ENCODE data around the gene KCTD19. TPM values are rescaled to one million over a fixed set of nuclear protein-coding genes. Genes with fewer than 3 reads are reported as not detected.

The KCTD19 gene
- polyA plus RNA-seq, 2 donors = not detected

GRCh38 chr16:67269766-67270165, 56.8 kb downstream of the KCTD19 start:
- no peaks in the 10 kb centered on the region for H3K36me3 ChIP-seq (ENCODE audit: control insufficient read depth in 2 of 2, insufficient read depth in 2 of 2, low read length in 1 of 2)
- H3K9me3 ChIP-seq (ENCODE audit: control insufficient read depth in 2 of 2, insufficient read depth in 1 of 2, low read depth in 1 of 2, low read length in 1 of 2) = no peaks in the 10 kb centered on the region
- WGBS, 2 donors = 36 to 57% methylated on average over 5 of the region's 5 CpGs
- H3K4me3 ChIP-seq (ENCODE audit: low read depth in 1 of 2, low read length in 2 of 2) = no peak overlapping the region
- H3K27ac ChIP-seq (ENCODE audit: low read depth in 2 of 2, low read length in 1 of 2) = no peak overlapping the region
- H3K27me3 ChIP-seq (ENCODE audit: control insufficient read depth in 1 of 2, insufficient read depth in 2 of 2, low read length in 2 of 2) = no peaks in the 10 kb centered on the region
- peaks cover 0 to 2% of the 10 kb centered on the region in 2 donors for H3K4me1 ChIP-seq (ENCODE audit: control insufficient read depth in 2 of 2, insufficient read depth in 2 of 2, low read length in 1 of 2)

DNA sequence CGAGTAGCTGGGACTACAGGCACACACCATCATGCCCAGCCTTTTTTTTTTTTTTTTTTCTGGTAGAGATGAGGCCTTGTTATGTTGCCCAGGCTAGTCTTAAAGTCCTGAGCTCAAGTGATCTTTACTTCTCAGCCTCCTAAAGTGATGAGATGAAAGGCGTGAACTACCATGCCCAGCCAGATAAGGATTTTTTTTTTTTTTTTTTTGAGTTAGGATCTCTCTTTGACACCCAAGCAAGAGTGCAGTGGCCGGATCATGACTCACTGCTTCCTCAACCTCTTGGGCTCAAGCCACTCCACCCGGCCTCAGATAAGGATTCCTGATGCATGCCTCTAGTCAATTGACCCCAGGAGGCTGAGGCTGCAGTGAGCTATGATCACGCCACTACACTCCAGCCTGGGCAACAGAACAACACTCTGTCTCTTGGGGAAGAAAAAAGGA, 58.4 kb downstream of the KCTD19 start:
- H3K9me3 ChIP-seq (ENCODE audit: control insufficient read depth in 2 of 2, insufficient read depth in 1 of 2, low read depth in 1 of 2, low read length in 1 of 2) = no peaks in the 10 kb centered on the region
- no peak overlapping the region for H3K27ac ChIP-seq (ENCODE audit: low read depth in 2 of 2, low read length in 1 of 2)
- H3K36me3 ChIP-seq (ENCODE audit: control insufficient read depth in 2 of 2, insufficient read depth in 2 of 2, low read length in 1 of 2) = no peaks in the 10 kb centered on the region
- no peak overlapping the region for H3K4me3 ChIP-seq (ENCODE audit: low read depth in 1 of 2, low read length in 2 of 2)
- H3K4me1 ChIP-seq (ENCODE audit: control insufficient read depth in 2 of 2, insufficient read depth in 2 of 2, low read length in 1 of 2) = peaks cover 0 to 2% of the 10 kb centered on the region in 2 donors
- no peaks in the 10 kb centered on the region for H3K27me3 ChIP-seq (ENCODE audit: control insufficient read depth in 1 of 2, insufficient read depth in 2 of 2, low read length in 2 of 2)
- 41 to 56% methylated on average over 5 of the region's 5 CpGs for WGBS, 2 donors

DNA sequence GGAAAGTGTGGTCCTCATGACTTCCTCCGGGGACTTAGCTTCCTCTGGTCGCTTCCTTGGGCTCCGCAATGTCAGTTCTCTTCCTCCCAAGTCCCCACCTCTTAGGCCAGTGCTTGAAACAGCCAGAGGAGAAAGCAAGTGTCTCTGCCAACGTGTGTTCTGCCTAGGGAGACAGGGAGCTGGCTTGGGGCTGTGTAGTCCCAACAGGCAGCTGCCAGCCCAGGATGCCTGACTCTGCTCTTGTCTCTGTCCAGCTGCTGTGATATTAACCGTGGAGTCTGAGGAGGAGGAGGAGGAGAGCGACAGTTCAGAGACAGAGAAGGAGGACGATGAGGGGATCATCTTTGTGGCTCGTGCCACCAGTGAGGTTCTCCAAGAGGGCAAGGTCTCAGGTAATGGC, 60.7 kb downstream of the KCTD19 start:
- Histone ChIP-seq H3K9me3 (ENCODE audit: control insufficient read depth in 2 of 2, insufficient read depth in 1 of 2, low read depth in 1 of 2, low read length in 1 of 2) (no peaks in the 10 kb centered on the region), H3K4me3 (ENCODE audit: low read depth in 1 of 2, low read length in 2 of 2) (no peak overlapping the region)
- 68 to 70% methylated on average over 8 of the region's 8 CpGs for WGBS, 2 donors

DNA sequence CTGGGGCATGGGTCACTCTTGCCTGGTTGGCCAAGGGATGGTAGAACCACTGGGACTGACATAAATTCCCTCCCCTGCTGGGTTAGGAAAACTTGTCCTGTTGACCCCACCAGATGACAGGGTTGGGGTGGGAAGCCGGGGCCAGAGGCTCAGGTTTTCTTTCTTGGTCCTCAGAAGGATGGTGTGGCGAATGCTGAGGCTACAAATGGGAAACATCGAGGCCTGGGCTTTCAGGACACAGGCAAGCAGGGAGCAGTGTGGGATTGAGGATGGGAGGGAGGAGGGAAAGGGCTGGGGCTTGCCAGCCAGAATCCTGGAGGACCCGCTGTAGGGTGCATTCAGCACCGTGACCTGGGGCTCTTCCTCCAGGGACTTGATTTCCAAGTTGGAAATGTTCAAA, 61.7 kb downstream of the KCTD19 start:
- WGBS, 2 donors = 79 to 85% methylated on average over 5 of the region's 5 CpGs

More for the DNA sequence above, 60.7 kb downstream of the KCTD19 start:
- H3K27me3 ChIP-seq (ENCODE audit: control insufficient read depth in 1 of 2, insufficient read depth in 2 of 2, low read length in 2 of 2) = no peaks in the 10 kb centered on the region
- no peaks in the 10 kb centered on the region for H3K36me3 ChIP-seq (ENCODE audit: control insufficient read depth in 2 of 2, insufficient read depth in 2 of 2, low read length in 1 of 2)
- H3K27ac ChIP-seq (ENCODE audit: low read depth in 2 of 2, low read length in 1 of 2) = no peak overlapping the region
- H3K4me1 ChIP-seq (ENCODE audit: control insufficient read depth in 2 of 2, insufficient read depth in 2 of 2, low read length in 1 of 2) = no peaks in the 10 kb centered on the region

GRCh38 chr16:67264277-67264676, 62.3 kb downstream of the KCTD19 start:
- H3K27ac ChIP-seq (ENCODE audit: low read depth in 2 of 2, low read length in 1 of 2) = no peak overlapping the region
- no peaks in the 10 kb centered on the region for H3K9me3 ChIP-seq (ENCODE audit: control insufficient read depth in 2 of 2, insufficient read depth in 1 of 2, low read depth in 1 of 2, low read length in 1 of 2)
- H3K36me3 ChIP-seq (ENCODE audit: control insufficient read depth in 2 of 2, insufficient read depth in 2 of 2, low read length in 1 of 2) = no peaks in the 10 kb centered on the region
- no peak overlapping the region for H3K4me3 ChIP-seq (ENCODE audit: low read depth in 1 of 2, low read length in 2 of 2)
- no peaks in the 10 kb centered on the region for H3K4me1 ChIP-seq (ENCODE audit: control insufficient read depth in 2 of 2, insufficient read depth in 2 of 2, low read length in 1 of 2)
- WGBS, 2 donors = 77 to 82% methylated on average over 9 of the region's 9 CpGs
- H3K27me3 ChIP-seq (ENCODE audit: control insufficient read depth in 1 of 2, insufficient read depth in 2 of 2, low read length in 2 of 2) = no peaks in the 10 kb centered on the region

More for the DNA sequence above, 61.7 kb downstream of the KCTD19 start:
- H3K27me3 ChIP-seq (ENCODE audit: control insufficient read depth in 1 of 2, insufficient read depth in 2 of 2, low read length in 2 of 2) = no peaks in the 10 kb centered on the region
- no peak overlapping the region for H3K27ac ChIP-seq (ENCODE audit: low read depth in 2 of 2, low read length in 1 of 2)
- no peaks in the 10 kb centered on the region for H3K36me3 ChIP-seq (ENCODE audit: control insufficient read depth in 2 of 2, insufficient read depth in 2 of 2, low read length in 1 of 2)
- H3K4me3 ChIP-seq (ENCODE audit: low read depth in 1 of 2, low read length in 2 of 2) = no peak overlapping the region
- H3K4me1 ChIP-seq (ENCODE audit: control insufficient read depth in 2 of 2, insufficient read depth in 2 of 2, low read length in 1 of 2) = no peaks in the 10 kb centered on the region
- H3K9me3 ChIP-seq (ENCODE audit: control insufficient read depth in 2 of 2, insufficient read depth in 1 of 2, low read depth in 1 of 2, low read length in 1 of 2) = no peaks in the 10 kb centered on the region

- no peaks in the 10 kb centered on the region for H3K4me1 ChIP-seq (ENCODE audit: control insufficient read depth in 2 of 2, insufficient read depth in 2 of 2, low read length in 1 of 2)
- H3K27me3 ChIP-seq (ENCODE audit: control insufficient read depth in 1 of 2, insufficient read depth in 2 of 2, low read length in 2 of 2) = no peaks in the 10 kb centered on the region
- 80 to 83% methylated on average over 3 of the region's 3 CpGs for WGBS, 2 donors
- no peak overlapping the region for H3K4me3 ChIP-seq (ENCODE audit: low read depth in 1 of 2, low read length in 2 of 2)
- no peak overlapping the region for H3K27ac ChIP-seq (ENCODE audit: low read depth in 2 of 2, low read length in 1 of 2)
- no peaks in the 10 kb centered on the region for H3K36me3 ChIP-seq (ENCODE audit: control insufficient read depth in 2 of 2, insufficient read depth in 2 of 2, low read length in 1 of 2)
- H3K9me3 ChIP-seq (ENCODE audit: control insufficient read depth in 2 of 2, insufficient read depth in 1 of 2, low read depth in 1 of 2, low read length in 1 of 2) = no peaks in the 10 kb centered on the region
Observed at GRCh38 chr16:67263201-67263600, 63.3 kb downstream of the KCTD19 start.

DNA sequence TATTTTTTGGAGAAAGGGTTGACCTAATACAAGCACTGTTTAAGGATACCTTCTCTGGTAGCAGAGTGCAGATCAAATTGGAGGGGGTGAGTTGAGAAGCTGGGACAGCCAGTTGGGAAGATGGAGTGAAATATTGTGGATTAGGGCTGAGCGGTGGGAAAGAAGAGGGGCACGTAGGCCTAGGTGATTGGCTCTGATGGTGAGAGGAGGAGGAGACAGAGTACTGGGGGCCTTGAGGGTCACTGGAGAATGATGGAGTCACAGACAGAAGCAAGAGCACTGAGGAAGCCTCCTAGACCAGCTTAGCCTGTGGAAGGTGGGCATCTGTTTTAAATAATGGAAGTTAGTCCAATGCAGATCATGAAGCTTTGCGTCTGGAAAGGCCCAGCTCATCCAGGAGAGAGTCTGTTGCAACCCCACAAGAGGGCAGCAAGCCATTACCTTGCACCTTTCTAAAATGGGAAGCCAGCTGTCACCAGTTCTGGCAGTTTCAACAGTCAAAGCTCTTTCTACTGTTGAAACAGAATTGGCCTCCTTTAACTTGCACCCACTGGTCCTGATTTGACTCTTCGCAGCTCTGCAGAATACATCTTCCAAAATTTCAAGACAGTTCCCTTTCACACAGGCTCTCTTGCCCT, 66.0 kb downstream of the KCTD19 start:
- Histone ChIP-seq H3K36me3 (ENCODE audit: control insufficient read depth in 2 of 2, insufficient read depth in 2 of 2, low read length in 1 of 2) (no peaks in the 10 kb centered on the region), H3K9me3 (ENCODE audit: control insufficient read depth in 2 of 2, insufficient read depth in 1 of 2, low read depth in 1 of 2, low read length in 1 of 2) (no peaks in the 10 kb centered on the region), H3K4me1 (ENCODE audit: control insufficient read depth in 2 of 2, insufficient read depth in 2 of 2, low read length in 1 of 2) (no peaks in the 10 kb centered on the region), H3K4me3 (ENCODE audit: low read depth in 1 of 2, low read length in 2 of 2) (no peak overlapping the region), H3K27me3 (ENCODE audit: control insufficient read depth in 1 of 2, insufficient read depth in 2 of 2, low read length in 2 of 2) (no peaks in the 10 kb centered on the region), H3K27ac (ENCODE audit: low read depth in 2 of 2, low read length in 1 of 2) (no peak overlapping the region)
- 65 to 73% methylated on average over 4 of the region's 4 CpGs for WGBS, 2 donors

- no peaks in the 10 kb centered on the region for H3K36me3 ChIP-seq (ENCODE audit: control insufficient read depth in 2 of 2, insufficient read depth in 2 of 2, low read length in 1 of 2)
- H3K4me1 ChIP-seq (ENCODE audit: control insufficient read depth in 2 of 2, insufficient read depth in 2 of 2, low read length in 1 of 2) = no peaks in the 10 kb centered on the region
- no peaks in the 10 kb centered on the region for H3K27me3 ChIP-seq (ENCODE audit: control insufficient read depth in 1 of 2, insufficient read depth in 2 of 2, low read length in 2 of 2)
- H3K4me3 ChIP-seq (ENCODE audit: low read depth in 1 of 2, low read length in 2 of 2) = no peak overlapping the region
- H3K27ac ChIP-seq (ENCODE audit: low read depth in 2 of 2, low read length in 1 of 2) = no peak overlapping the region
- H3K9me3 ChIP-seq (ENCODE audit: control insufficient read depth in 2 of 2, insufficient read depth in 1 of 2, low read depth in 1 of 2, low read length in 1 of 2) = no peaks in the 10 kb centered on the region
- WGBS, 2 donors = 84 to 87% methylated on average over 12 of the region's 12 CpGs
Observed at GRCh38 chr16:67259705-67260104, 66.8 kb downstream of the KCTD19 start.

- Histone ChIP-seq H3K27me3 (ENCODE audit: control insufficient read depth in 1 of 2, insufficient read depth in 2 of 2, low read length in 2 of 2) (no peaks in the 10 kb centered on the region), H3K27ac (ENCODE audit: low read depth in 2 of 2, low read length in 1 of 2) (no peak overlapping the region), H3K36me3 (ENCODE audit: control insufficient read depth in 2 of 2, insufficient read depth in 2 of 2, low read length in 1 of 2) (no peaks in the 10 kb centered on the region), H3K4me3 (ENCODE audit: low read depth in 1 of 2, low read length in 2 of 2) (no peak overlapping the region), H3K9me3 (ENCODE audit: control insufficient read depth in 2 of 2, insufficient read depth in 1 of 2, low read depth in 1 of 2, low read length in 1 of 2) (no peaks in the 10 kb centered on the region), H3K4me1 (ENCODE audit: control insufficient read depth in 2 of 2, insufficient read depth in 2 of 2, low read length in 1 of 2) (no peaks in the 10 kb centered on the region)
- 79 to 83% methylated on average over 11 of the region's 11 CpGs for WGBS, 2 donors
Observed at GRCh38 chr16:67258161-67258835, 68.2 kb downstream of the KCTD19 start.
